K562 (cell line): ENCODE measurements around the gene C4orf50. TPM values are rescaled to one million over a fixed set of nuclear protein-coding genes. Genes with fewer than 3 reads are reported as not detected.

Experiments used
- ATAC-seq: fragments of 200-7000 bp; cut with Tn5 transposase; 3 replicates; pipeline ENCODE4 v1.9.1; 2020; ENCODE audit warnings: moderate library complexity
- BruUV-seq: library from RNA; stranded (reverse); fragments of 400-500 nt; replicated peaks from 2 replicates; lab custom pipeline; 2021; lab: Mats Ljungman, UMichigan
- CTCF ChIA-PET: fragments of 300-600 bp; formaldehyde crosslinking; extraction: SDS; loops from one replicate; lab custom pipeline; 2021; ENCODE audit warnings: low intra/inter-chr PET ratio; lab: Yijun Ruan, JAX
- POLR2A ChIA-PET: fragments of 300-600, 350-650 bp; sonication (Branson Sonifier 250); formaldehyde crosslinking; extraction: SDS; loops from one replicate; lab custom pipeline; 2021; ENCODE audit warnings: antibody characterized with exemption, inconsistent platforms; lab: Yijun Ruan, JAX
- DNase-seq, 4 experiments: peaks; one replicate each; pipeline versions ENCODE4 v3.0.0 to v3.0.0-alpha.2; 2011 to 2018; ENCODE audit warnings: low spot score in 3 of 4, mixed read lengths in 3 of 4; ENCODE audit errors: extremely low read depth in 1 of 4
- FAIRE-seq: peaks from 2 replicates; lab custom pipeline; 2011; peaks lifted over from hg19 to GRCh38; lab: Jason Lieb, UNC
- H2AFZ ChIP-seq: 2 replicates; pipeline ENCODE4 v1.6.0; 2011; ENCODE audit warnings: low read depth, low read length, control low read depth, inconsistent platforms
- H3K27ac ChIP-seq: fragments of 200-600 bp; 3 replicates; pipeline ENCODE4 v1.8.0; 2011; ENCODE audit warnings: low read depth, mild to moderate bottlenecking, control low read depth, inconsistent platforms, low read length, moderate library complexity, mixed read lengths; ENCODE audit errors: extremely low read depth
- H3K27me3 ChIP-seq, 2 experiments: fragments of 300-600 bp in 1 of 2; 2 replicates in 1 of 2; 3 replicates in 1 of 2; pipeline versions ENCODE4 v1.6.0 to v1.8.0; 2011; ENCODE audit warnings: inconsistent platforms in 2 of 2, low read length in 2 of 2, mild to moderate bottlenecking in 1 of 2, mixed read lengths in 1 of 2, moderate library complexity in 1 of 2; ENCODE audit not compliant: control insufficient read depth in 2 of 2, insufficient read depth in 2 of 2
- H3K36me3 ChIP-seq: fragments of 300-600 bp; 3 replicates; pipeline ENCODE4 v1.8.0; 2011; ENCODE audit warnings: mild to moderate bottlenecking, low read length, inconsistent platforms; ENCODE audit not compliant: control insufficient read depth, insufficient read depth
- H3K4me1 ChIP-seq, 2 experiments: fragments of 200-600 bp in 1 of 2; replicated peaks in 1 of 2; 2 replicates in 1 of 2; 3 replicates in 1 of 2; pipeline versions ENCODE4 v1.5.1 to v1.8.0; 2011; ENCODE audit warnings: inconsistent platforms in 2 of 2, low read length in 2 of 2, mild to moderate bottlenecking in 1 of 2, mixed read lengths in 1 of 2, moderate library complexity in 1 of 2; ENCODE audit not compliant: control insufficient read depth in 2 of 2, insufficient read depth in 2 of 2
- H3K4me2 ChIP-seq: 2 replicates; pipeline ENCODE4 v1.6.1; 2011; ENCODE audit warnings: low read length, control low read depth, inconsistent platforms, mixed read lengths; ENCODE audit not compliant: insufficient read depth
- H3K4me3 ChIP-seq: fragments of 200-600 bp; sonication (generic), shearing (Covaris generic); 2 replicates; pipeline ENCODE4 v1.5.1; 2016; ENCODE audit warnings: control low read depth, inconsistent platforms
- H3K79me2 ChIP-seq: fragments of 200-600 bp; 3 replicates; pipeline ENCODE4 v1.8.0; 2011; ENCODE audit warnings: low read length, inconsistent platforms; ENCODE audit not compliant: control insufficient read depth, insufficient read depth
- H3K9ac ChIP-seq, 2 experiments: 2 replicates each; pipeline versions ENCODE4 v1.6.0 to v1.6.1; 2011; ENCODE audit warnings: low read depth in 2 of 2, low read length in 2 of 2, control low read depth in 1 of 2, inconsistent platforms in 1 of 2, mild to moderate bottlenecking in 1 of 2, mixed read lengths in 1 of 2; ENCODE audit not compliant: insufficient read depth in 1 of 2
- H3K9me1 ChIP-seq: one replicate; pipeline ENCODE4 v1.6.0; 2011; ENCODE audit warnings: inconsistent platforms, mild to moderate bottlenecking, low read length, moderate library complexity; ENCODE audit not compliant: control insufficient read depth, insufficient read depth
- H3K9me3 ChIP-seq: replicated peaks from 2 replicates; pipeline ENCODE4 v1.5.1; 2011; ENCODE audit warnings: low read depth, low read length, inconsistent platforms; ENCODE audit not compliant: control insufficient read depth, insufficient read depth
- H4K20me1 ChIP-seq: replicated peaks from 2 replicates; pipeline ENCODE4 v1.6.1; 2011; ENCODE audit warnings: low read length, inconsistent platforms, mixed read lengths; ENCODE audit not compliant: control insufficient read depth, insufficient read depth
- HMG20B ChIP-seq: fragments of 250-450 bp; sonication (Bioruptor Pico); IDR thresholded peaks from 2 replicates; pipeline ENCODE4 v1.5.0; 2021; ENCODE audit warnings: mild to moderate bottlenecking
- PPARD ChIP-seq: fragments of 250-450 bp; sonication (Bioruptor Pico); IDR thresholded peaks from 2 replicates; pipeline ENCODE4 v1.8.0; 2022; ENCODE audit warnings: inconsistent platforms, mild to moderate bottlenecking, moderate library complexity
- RBM39 ChIP-seq: fragments of 200-400 bp; formaldehyde crosslinking; optimal IDR thresholded peaks from 2 replicates; pipeline ENCODE3; 2018; ENCODE audit warnings: low read depth, low read length
- SIN3B ChIP-seq: fragments of 450-650 bp; IDR thresholded peaks from 2 replicates; pipeline ENCODE4 v1.6.1; 2017; ENCODE audit warnings: low read depth, mild to moderate bottlenecking, moderate library complexity
- SUPT5H ChIP-seq: fragments of 450-650 bp; IDR thresholded peaks from 2 replicates; pipeline ENCODE4 v1.6.1; 2016
- ZNF124 ChIP-seq: sonication (generic); formaldehyde crosslinking; IDR thresholded peaks from 2 replicates; pipeline ENCODE4 v1.8.1; 2022; ENCODE audit warnings: missing genetic modification reagents
- ZNF766 ChIP-seq: fragments of 200-800 bp; sonication (Bioruptor generic); conservative IDR thresholded peaks from 2 replicates; pipeline ENCODE4 v1.6.1; 2016; ENCODE audit warnings: missing genetic modification characterization, missing compliant biosample characterization
- WGBS: fragments of 100-300 bp; shearing (Covaris generic); methylation state at CpG from one replicate; pipeline ENCODE4 v1.1.6; 2016; ENCODE audit warnings: low coverage, mixed read lengths; ENCODE audit not compliant: insufficient coverage; ENCODE audit errors: missing lambda C conversion rate; 5-methylcytosine and 5-hydroxymethylcytosine counted together
- in situ Hi-C: fragments of 300-500 bp; cut with MboI; formaldehyde crosslinking; loops from 4 replicates; pipeline ENCODE4 v1.15.0; 2018; ENCODE audit warnings: inconsistent platforms, mixed read lengths
- intact Hi-C: fragments of 100-400 bp; cut with micrococcal nuclease; formaldehyde crosslinking; loops from 2 replicates; pipeline ENCODE4 v1.14.2; 2022
- polyA plus RNA-seq, 8 experiments: library from polyadenylated mRNA; depleted of rRNA in 4 of 8; stranded (reverse) in 5 of 8; unstranded in 3 of 8; fragments of >200 nt; fragmentation: Nextera tagmentation in 2 of 8; fragmentation: Illumina TruSeq in 1 of 8; extraction: Ambion mirVana in 2 of 8; extraction: Trizol in 1 of 8; gene quantifications; 2 replicates each; pipeline versions ENCODE4 v1.2.1 to v1.2.3, GENCODE V29; 2011 to 2014; ENCODE audit warnings: inconsistent platforms in 1 of 8, missing spikeins in 1 of 8
- total RNA-seq, 7 experiments: library from RNA; depleted of rRNA in 6 of 7; stranded (reverse); fragments of >200 nt in 6 of 7; fragmentation: Illumina TruSeq in 2 of 7; extraction: Trizol in 2 of 7; gene quantifications; 2 replicates each; pipeline versions ENCODE4 v1.2.1 to v1.2.3, GENCODE V29; 2011 to 2021; ENCODE audit warnings: low replicate concordance in 1 of 7
- TF ChIP-seq, protein P1 (sequence below): sonication (generic); formaldehyde crosslinking; IDR thresholded peaks from 2 replicates; pipeline ENCODE4 v1.8.1; 2023; ENCODE audit warnings: mild to moderate bottlenecking, missing genetic modification reagents, moderate library complexity
- TF ChIP-seq, protein P2 (sequence below): IDR thresholded peaks from 2 replicates; pipeline ENCODE4 v1.6.1; 2012; ENCODE audit warnings: low read depth, low read length, improper control_type of control experiment, borderline replicate concordance

C4orf50 gene
- total and polyA plus RNA-seq, 9 of the 15 experiments (the other 6 are each of a cell fraction or from before 2014, with no cell fraction given) = not detected

DNA sequence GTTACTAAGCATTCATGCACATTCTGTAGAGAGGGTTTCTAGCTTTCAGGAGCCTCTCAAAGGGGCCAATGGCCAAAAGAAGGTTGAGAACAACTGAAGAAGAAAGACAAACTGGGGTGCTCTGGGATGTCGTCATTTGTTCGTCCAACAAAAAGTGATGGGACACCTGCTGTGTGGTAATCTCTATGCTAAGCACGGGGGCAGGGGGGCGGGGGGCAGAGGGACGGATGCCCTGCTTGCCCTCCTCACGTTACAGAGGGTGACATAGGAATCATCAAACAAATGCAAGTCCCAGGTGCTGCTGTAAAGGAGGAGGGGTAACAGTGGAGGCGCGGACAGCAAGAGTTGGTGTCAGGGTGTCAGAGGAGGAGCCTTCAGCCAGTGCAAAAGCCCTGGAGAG, 112.5 kb downstream of the C4orf50 start:
- Histone ChIP-seq H3K9me3 (no peaks in the 10 kb centered on the region), H3K27ac (no peak overlapping the region), H3K9ac (no peak overlapping the region), H2AFZ (no peak overlapping the region), H3K36me3 (no peaks in the 10 kb centered on the region), H4K20me1 (peaks cover 6% of the 10 kb centered on the region; the same call in 1 of the 2 replicates), H3K4me1 (no peaks in the 10 kb centered on the region; a peak in 2 of 5 replicates), H3K4me3 (no peak overlapping the region), H3K4me2 (no peak overlapping the region), H3K79me2 (no peaks in the 10 kb centered on the region), H3K9me1 (no peaks in the 10 kb centered on the region), H3K27me3 (peaks cover 0 to 4% of the 10 kb centered on the region in 2 experiments; a peak in 2 of 5 replicates)
- in situ Hi-C loops = no loop called here
- no TSS peak for BruUV-seq
- 0% methylated on average over 5 of the region's 8 CpGs for WGBS
- no peak for ATAC-seq
- no peak for DNase-seq
- intact Hi-C loops = no loop called here
- ChIA-PET POLR2A (no interaction called here), CTCF (no interaction called here)
- FAIRE-seq = no peak
- TF ChIP-seq, protein P1, sequence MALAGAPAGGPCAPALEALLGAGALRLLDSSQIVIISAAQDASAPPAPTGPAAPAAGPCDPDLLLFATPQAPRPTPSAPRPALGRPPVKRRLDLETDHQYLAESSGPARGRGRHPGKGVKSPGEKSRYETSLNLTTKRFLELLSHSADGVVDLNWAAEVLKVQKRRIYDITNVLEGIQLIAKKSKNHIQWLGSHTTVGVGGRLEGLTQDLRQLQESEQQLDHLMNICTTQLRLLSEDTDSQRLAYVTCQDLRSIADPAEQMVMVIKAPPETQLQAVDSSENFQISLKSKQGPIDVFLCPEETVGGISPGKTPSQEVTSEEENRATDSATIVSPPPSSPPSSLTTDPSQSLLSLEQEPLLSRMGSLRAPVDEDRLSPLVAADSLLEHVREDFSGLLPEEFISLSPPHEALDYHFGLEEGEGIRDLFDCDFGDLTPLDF (CRISPR knock-in tag) = no peak
- TF ChIP-seq RBM39 (no peak), ZNF124 (CRISPR knock-in tag) (no peak), HMG20B (CRISPR knock-in tag) (no peak), ZNF766 (CRISPR knock-in tag) (no peak), SIN3B (no peak), SUPT5H (no peak), PPARD (CRISPR knock-in tag) (no peak)
- TF ChIP-seq, protein P2, sequence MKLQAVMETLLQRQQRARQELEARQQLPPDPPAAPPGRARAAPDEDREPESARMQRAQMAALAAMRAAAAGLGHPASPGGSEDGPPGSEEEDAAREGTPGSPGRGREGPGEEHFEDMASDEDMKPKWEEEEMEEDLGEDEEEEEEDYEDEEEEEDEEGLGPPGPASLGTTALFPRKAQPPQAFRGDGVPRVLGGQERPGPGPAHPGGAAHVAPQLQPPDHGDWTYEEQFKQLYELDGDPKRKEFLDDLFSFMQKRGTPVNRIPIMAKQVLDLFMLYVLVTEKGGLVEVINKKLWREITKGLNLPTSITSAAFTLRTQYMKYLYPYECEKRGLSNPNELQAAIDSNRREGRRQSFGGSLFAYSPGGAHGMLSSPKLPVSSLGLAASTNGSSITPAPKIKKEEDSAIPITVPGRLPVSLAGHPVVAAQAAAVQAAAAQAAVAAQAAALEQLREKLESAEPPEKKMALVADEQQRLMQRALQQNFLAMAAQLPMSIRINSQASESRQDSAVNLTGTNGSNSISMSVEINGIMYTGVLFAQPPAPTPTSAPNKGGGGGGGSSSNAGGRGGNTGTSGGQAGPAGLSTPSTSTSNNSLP = no peak
